ENCODE measurements around the gene MRNIP. TPM values are rescaled to one million over a fixed set of nuclear protein-coding genes. Genes with fewer than 3 reads are reported as not detected.
"Not testable (repeated sequence)": the region's sequence is repeated elsewhere in the genome, so short reads cannot be mapped to it uniquely, and the experiment has no call there.

MRNIP gene
- total RNA-seq, 3 donors from 2014 or later, result 20.8 to 38.3 (median 27.5) TPM

DNA sequence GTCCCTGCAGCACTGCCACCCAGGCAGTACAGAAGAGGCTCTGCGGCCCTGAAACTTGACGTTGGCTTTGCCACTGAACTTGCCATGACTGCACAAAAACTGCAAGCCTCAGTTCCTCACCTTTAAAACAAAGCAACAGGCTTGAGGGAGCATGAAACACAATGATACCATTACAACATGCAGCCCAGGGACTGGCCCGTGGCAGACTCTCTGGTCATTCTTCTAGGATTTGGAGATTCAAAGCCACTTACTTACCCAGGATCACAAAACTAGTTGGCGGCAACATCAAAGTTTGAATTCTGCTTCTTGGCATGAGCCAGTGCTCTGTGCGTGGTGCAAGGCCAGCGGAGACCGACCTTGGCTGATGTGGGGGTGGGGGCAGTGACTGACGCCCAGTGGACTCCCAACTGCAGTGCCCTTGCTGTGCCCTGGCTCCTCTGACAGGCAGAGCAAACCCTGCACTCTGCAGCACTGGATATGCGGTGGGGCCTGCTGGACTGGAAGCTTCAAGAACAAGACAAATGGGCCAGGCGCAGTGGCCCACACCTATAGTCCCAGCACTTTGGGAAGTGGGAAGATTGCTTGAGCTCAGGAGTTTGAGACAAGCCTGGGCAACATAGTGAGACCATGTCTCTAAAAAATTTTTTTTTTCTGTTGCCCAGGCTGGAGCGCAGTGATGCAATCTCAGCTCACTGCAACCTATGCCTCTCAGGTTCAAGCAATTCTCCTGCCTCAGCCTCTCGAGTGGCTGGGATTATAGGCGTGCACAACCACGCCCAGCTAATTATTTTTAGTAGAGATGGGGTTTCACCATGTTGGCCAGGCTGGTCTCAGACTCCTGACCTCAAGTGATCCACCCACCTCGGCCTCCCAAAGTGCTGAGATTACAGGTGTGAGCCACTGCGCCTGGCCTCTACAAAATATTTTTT, 19.0 kb downstream of the MRNIP start:
- Histone ChIP-seq H3K36me3 (ENCODE audit: low read depth) (no peaks in the 10 kb centered on the region), H3K9me3 (no peaks in the 10 kb centered on the region), H3K4me1 (ENCODE audit: low read depth) (no peaks in the 10 kb centered on the region), H3K4me3 (no peak overlapping the region)
- intact Hi-C loops (cut with DNase I, micrococcal nuclease), result no loop called here
- ATAC-seq (peak; percentile 14), DNase-seq (no peak)
- TF ChIP-seq, protein P1, sequence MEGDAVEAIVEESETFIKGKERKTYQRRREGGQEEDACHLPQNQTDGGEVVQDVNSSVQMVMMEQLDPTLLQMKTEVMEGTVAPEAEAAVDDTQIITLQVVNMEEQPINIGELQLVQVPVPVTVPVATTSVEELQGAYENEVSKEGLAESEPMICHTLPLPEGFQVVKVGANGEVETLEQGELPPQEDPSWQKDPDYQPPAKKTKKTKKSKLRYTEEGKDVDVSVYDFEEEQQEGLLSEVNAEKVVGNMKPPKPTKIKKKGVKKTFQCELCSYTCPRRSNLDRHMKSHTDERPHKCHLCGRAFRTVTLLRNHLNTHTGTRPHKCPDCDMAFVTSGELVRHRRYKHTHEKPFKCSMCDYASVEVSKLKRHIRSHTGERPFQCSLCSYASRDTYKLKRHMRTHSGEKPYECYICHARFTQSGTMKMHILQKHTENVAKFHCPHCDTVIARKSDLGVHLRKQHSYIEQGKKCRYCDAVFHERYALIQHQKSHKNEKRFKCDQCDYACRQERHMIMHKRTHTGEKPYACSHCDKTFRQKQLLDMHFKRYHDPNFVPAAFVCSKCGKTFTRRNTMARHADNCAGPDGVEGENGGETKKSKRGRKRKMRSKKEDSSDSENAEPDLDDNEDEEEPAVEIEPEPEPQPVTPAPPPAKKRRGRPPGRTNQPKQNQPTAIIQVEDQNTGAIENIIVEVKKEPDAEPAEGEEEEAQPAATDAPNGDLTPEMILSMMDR (IDR thresholded peaks at IDR 0.05), result no peak

DNA sequence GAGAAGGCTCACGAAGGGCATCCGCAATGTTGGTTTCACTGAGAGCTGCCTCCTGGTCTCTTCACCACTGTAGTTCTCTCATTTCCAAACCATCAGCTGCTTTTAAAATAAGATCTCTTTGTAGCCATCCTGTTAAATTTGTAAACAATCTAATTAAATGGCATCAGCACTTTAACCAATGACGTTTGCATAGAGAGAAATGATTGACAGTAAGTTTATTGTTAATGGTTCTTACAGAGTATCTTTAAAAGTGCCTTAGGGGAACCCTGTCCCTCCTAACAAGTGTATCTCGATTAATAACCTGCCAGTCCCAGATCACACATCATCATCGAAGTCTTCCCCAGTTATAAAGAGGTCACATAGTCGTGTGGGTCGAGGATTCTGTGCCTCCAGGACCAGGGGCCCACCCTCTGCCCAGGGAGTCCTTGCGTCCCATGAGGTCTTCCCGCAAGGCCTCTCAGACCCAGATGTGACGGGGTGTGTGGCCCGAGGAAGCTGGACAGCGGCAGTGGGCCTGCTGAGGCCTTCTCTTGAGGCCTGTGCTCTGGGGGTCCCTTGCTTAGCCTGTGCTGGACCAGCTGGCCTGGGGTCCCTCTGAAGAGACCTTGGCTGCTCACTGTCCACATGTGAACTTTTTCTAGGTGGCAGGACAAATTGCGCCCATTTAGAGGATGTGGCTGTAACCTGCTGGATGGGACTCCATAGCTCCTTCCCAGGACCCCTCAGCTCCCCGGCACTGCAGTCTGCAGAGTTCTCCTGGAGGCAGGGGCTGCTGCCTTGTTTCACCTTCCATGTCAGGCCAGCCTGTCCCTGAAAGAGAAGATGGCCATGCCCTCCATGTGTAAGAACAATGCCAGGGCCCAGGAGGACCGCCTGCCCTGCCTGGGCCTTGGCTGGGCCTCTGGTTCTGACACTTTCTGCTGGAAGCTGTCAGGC, 21.3 kb downstream of the MRNIP start:
- ATAC-seq (no peak), DNase-seq (no peak)
- Histone ChIP-seq H3K4me3 (no peak overlapping the region), H3K9me3 (no peaks in the 10 kb centered on the region), H3K36me3 (ENCODE audit: low read depth) (peaks cover 14% of the 10 kb centered on the region), H3K4me1 (ENCODE audit: low read depth) (no peaks in the 10 kb centered on the region)
- intact Hi-C loops (cut with DNase I, micrococcal nuclease), result no loop called here
- TF ChIP-seq, protein P1 (IDR thresholded peaks at IDR 0.05), result no peak

DNA sequence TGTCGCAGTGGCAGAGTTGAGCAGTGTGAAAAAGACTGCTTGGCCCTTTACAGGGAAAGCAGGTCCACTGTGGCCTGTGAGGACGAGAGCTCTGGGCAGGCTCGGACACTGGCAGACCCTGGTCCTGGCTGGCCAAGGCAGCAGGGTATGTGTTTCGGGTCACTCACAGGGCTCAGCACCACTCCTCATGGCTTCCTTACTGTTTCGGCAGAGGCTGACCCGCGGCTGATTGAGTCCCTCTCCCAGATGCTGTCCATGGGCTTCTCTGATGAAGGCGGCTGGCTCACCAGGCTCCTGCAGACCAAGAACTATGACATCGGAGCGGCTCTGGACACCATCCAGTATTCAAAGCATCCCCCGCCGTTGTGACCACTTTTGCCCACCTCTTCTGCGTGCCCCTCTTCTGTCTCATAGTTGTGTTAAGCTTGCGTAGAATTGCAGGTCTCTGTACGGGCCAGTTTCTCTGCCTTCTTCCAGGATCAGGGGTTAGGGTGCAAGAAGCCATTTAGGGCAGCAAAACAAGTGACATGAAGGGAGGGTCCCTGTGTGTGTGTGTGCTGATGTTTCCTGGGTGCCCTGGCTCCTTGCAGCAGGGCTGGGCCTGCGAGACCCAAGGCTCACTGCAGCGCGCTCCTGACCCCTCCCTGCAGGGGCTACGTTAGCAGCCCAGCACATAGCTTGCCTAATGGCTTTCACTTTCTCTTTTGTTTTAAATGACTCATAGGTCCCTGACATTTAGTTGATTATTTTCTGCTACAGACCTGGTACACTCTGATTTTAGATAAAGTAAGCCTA, 22.2 kb downstream of the MRNIP start:
- Histone ChIP-seq H3K4me3 (no peak overlapping the region), H3K4me1 (ENCODE audit: low read depth) (no peaks in the 10 kb centered on the region), H3K36me3 (ENCODE audit: low read depth) (peaks cover 17% of the 10 kb centered on the region), H3K9me3 (no peaks in the 10 kb centered on the region)
- TF ChIP-seq, protein P1 (IDR thresholded peaks at IDR 0.05), result no peak
- ATAC-seq (peak; percentile 60), DNase-seq (no peak)
- intact Hi-C loops (cut with DNase I, micrococcal nuclease), result no loop called here

DNA sequence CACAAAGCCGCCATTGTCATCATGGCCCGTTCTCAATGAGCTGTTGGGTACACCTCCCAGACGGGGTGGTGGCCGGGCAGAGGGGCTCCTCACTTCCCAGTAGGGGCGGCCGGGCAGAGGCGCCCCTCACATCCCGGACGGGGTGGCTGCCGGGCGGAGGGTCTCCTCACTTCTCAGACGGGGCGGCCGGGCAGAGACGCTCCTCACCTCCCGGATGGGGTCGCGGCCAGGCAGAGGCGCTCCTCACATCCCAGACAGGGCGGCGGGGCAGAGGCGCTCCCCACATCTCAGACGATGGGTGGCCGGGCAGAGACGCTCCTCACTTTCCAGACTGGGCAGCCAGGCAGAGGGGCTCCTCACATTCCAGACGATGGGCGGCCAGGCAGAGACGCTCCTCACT, 23.7 kb downstream of the MRNIP start:
- ATAC-seq; DNase-seq; H3K9me3 ChIP-seq; H3K4me3 ChIP-seq; H3K4me1 ChIP-seq (ENCODE audit: low read depth); intact Hi-C loops (cut with DNase I, micrococcal nuclease): not testable (repeated sequence)
- peaks cover 17% of the 10 kb centered on the region for H3K36me3 ChIP-seq (ENCODE audit: low read depth)

DNA sequence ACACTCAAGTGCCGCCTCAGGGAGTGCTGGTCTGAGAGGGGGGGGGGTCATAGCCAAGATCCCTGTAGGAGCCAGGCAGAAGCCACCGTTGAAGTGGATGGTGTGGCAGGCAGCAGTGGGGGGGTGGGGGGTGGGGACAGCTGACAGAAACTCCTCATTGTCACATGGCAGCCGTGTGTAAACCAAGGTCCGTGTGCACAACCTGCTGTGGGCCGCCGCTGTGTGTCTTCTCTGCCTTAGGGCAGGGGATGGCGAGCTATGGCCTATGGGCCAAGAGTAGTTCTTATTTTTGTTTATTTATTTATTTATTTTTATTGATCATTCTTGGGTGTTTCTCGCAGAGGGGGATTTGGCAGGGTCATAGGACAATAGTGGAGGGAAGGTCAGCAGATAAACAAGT, 24.5 kb downstream of the MRNIP start:
- no peak for ATAC-seq
- no peaks in the 10 kb centered on the region for H3K9me3 ChIP-seq
- no peak for DNase-seq
- intact Hi-C loops (cut with DNase I, micrococcal nuclease), result no loop called here
- no peak overlapping the region for H3K4me3 ChIP-seq
- no peaks in the 10 kb centered on the region for H3K4me1 ChIP-seq (ENCODE audit: low read depth)
- TF ChIP-seq, protein P1 (IDR thresholded peaks at IDR 0.05), result no peak
- peaks cover 17% of the 10 kb centered on the region for H3K36me3 ChIP-seq (ENCODE audit: low read depth)

Data from mucosa of descending colon (tissue), 3 donors.